Neural progenitor cell (in vitro differentiated cells): ENCODE results near the gene HERC2.
"Not testable (repeated sequence)": the region's sequence is repeated elsewhere in the genome, so short reads cannot be mapped to it uniquely, and the experiment has no call there.

ENCODE experiments used
- CTCF ChIP-seq: fragments of 200-600 bp; sonication (generic); IDR thresholded peaks from 2 replicates; pipeline ENCODE4 v1.5.1; 2017; ENCODE audit warnings: antibody characterized with exemption, mild to moderate bottlenecking
- EZH2 ChIP-seq: fragments of 200-600 bp; sonication (generic); IDR thresholded peaks from 2 replicates; pipeline ENCODE4 v1.6.1; 2017; ENCODE audit warnings: antibody characterized with exemption, mild to moderate bottlenecking, moderate library complexity
- EZH2phosphoT487 ChIP-seq: fragments of 200-600 bp; sonication (generic); IDR thresholded peaks from 2 replicates; pipeline ENCODE4 v1.6.1; 2017; ENCODE audit warnings: antibody characterized with exemption

- TF ChIP-seq EZH2phosphoT487, CTCF, EZH2: not testable (repeated sequence)
Observed at GRCh38 chr15:28213393-28213792, 108.6 kb downstream of the HERC2 start.
